SK-N-SH (cell line): Measurements from ENCODE around the gene NNAT. TPM values are rescaled to one million over a fixed set of nuclear protein-coding genes. Genes with fewer than 3 reads are reported as not detected.
"Not testable (repeated sequence)": the region's sequence is repeated elsewhere in the genome, so short reads cannot be mapped to it uniquely, and the experiment has no call there.

Source experiments
- CTCF ChIA-PET: fragments of 300-600, 350-600 bp; formaldehyde crosslinking; extraction: SDS; loops from one replicate; lab custom pipeline; 2021; lab: Yijun Ruan, JAX
- POLR2A ChIA-PET: fragments of 350-600 bp; sonication (Branson Sonifier 250); formaldehyde crosslinking; extraction: SDS; loops from one replicate; lab custom pipeline; 2020; ENCODE audit warnings: antibody characterized with exemption, inconsistent platforms; lab: Yijun Ruan, JAX
- DNase-seq: peaks from one replicate; pipeline ENCODE4 v3.0.0; 2012
- H2AFZ ChIP-seq: fragments of 200-600 bp; sonication (generic); 2 replicates; pipeline ENCODE4 v1.8.1; 2016; ENCODE audit warnings: antibody characterized with exemption, mild to moderate bottlenecking, low read depth
- H3F3A ChIP-seq: fragments of 200-600 bp; sonication (generic); replicated peaks from 2 replicates; pipeline ENCODE3; 2016; ENCODE audit warnings: antibody characterized with exemption, mild to moderate bottlenecking; ENCODE audit not compliant: insufficient read depth
- H3K27ac ChIP-seq, 2 experiments: fragments of 200-500 bp in 1 of 2; fragments of 200-600 bp in 1 of 2; sonication (Bioruptor generic) in 1 of 2; sonication (generic), shearing (Covaris generic) in 1 of 2; 2 replicates each; pipeline versions ENCODE4 v1.5.1 to v1.6.1; 2014 to 2016; ENCODE audit warnings: low read depth in 2 of 2, inconsistent platforms in 1 of 2, low read length in 1 of 2, mild to moderate bottlenecking in 1 of 2, mixed read lengths in 1 of 2
- H3K27me3 ChIP-seq: fragments of 200-600 bp; sonication (generic), shearing (Covaris generic); 2 replicates; pipeline ENCODE4 v1.6.1; 2016; ENCODE audit warnings: mixed run types; ENCODE audit not compliant: insufficient read depth
- H3K36me3 ChIP-seq, 2 experiments: fragments of 200-500 bp in 1 of 2; fragments of 200-600 bp in 1 of 2; sonication (Bioruptor generic) in 1 of 2; sonication (generic) in 1 of 2; replicated peaks in 1 of 2; 2 replicates each; pipeline versions ENCODE3 to v1.5.1; 2014 to 2016; ENCODE audit warnings: low read length in 1 of 2, mild to moderate bottlenecking in 1 of 2; ENCODE audit not compliant: insufficient read depth in 2 of 2, control insufficient read depth in 1 of 2
- H3K4me1 ChIP-seq, 2 experiments: fragments of 200-500 bp in 1 of 2; fragments of 200-600 bp in 1 of 2; sonication (Bioruptor generic) in 1 of 2; sonication (generic), shearing (Covaris generic) in 1 of 2; 2 replicates each; pipeline versions ENCODE4 v1.5.1 to v1.6.1; 2014 to 2016; ENCODE audit warnings: low read depth in 1 of 2, low read length in 1 of 2, mixed run types in 1 of 2; ENCODE audit not compliant: insufficient read depth in 2 of 2, control insufficient read depth in 1 of 2
- H3K4me2 ChIP-seq: fragments of 200-600 bp; sonication (generic), shearing (Covaris generic); 2 replicates; pipeline ENCODE4 v1.6.1; 2017; ENCODE audit warnings: mixed run types
- H3K4me3 ChIP-seq, 2 experiments: fragments of 200-500 bp in 1 of 2; fragments of 200-600 bp in 1 of 2; sonication (Bioruptor generic) in 1 of 2; sonication (generic), shearing (Covaris generic) in 1 of 2; 2 replicates each; pipeline versions ENCODE4 v1.5.1 to v1.8.1; 2014 to 2016; ENCODE audit warnings: low read depth in 2 of 2, inconsistent platforms in 1 of 2, low read length in 1 of 2, mild to moderate bottlenecking in 1 of 2, mixed read lengths in 1 of 2, moderate library complexity in 1 of 2
- H3K79me2 ChIP-seq: fragments of 200-600 bp; sonication (generic); 2 replicates; pipeline ENCODE4 v1.8.1; 2017; ENCODE audit warnings: mild to moderate bottlenecking; ENCODE audit not compliant: insufficient read depth
- H3K9ac ChIP-seq: fragments of 200-600 bp; sonication (generic); 2 replicates; pipeline ENCODE4 v1.6.1; 2017; ENCODE audit warnings: mixed run types
- H3K9me2 ChIP-seq: fragments of 200-600 bp; sonication (generic); 2 replicates; pipeline ENCODE4 v1.6.1; 2017; ENCODE audit warnings: mixed run types
- H3K9me3 ChIP-seq: fragments of 200-600 bp; sonication (generic); 2 replicates; pipeline ENCODE4 v1.6.1; 2017; ENCODE audit warnings: mixed run types, mild to moderate bottlenecking, moderate library complexity
- H4K20me1 ChIP-seq: fragments of 200-600 bp; sonication (generic); 2 replicates; pipeline ENCODE4 v1.6.1; 2017; ENCODE audit warnings: mild to moderate bottlenecking, mixed run types; ENCODE audit not compliant: insufficient read depth
- CTCF ChIP-seq: fragments of 200-600 bp; sonication (generic); IDR thresholded peaks from 2 replicates; pipeline ENCODE4 v1.6.1; 2017; ENCODE audit warnings: antibody characterized with exemption, mild to moderate bottlenecking, moderate library complexity
- EP300 ChIP-seq, 2 experiments: IDR thresholded peaks; 2 replicates each; pipeline versions ENCODE4 v1.4.0 to v1.6.1; 2012; ENCODE audit warnings: borderline replicate concordance in 1 of 2, low read depth in 1 of 2, low read length in 1 of 2
- EZH2phosphoT487 ChIP-seq: fragments of 200-600 bp; sonication (generic); IDR thresholded peaks from 2 replicates; pipeline ENCODE4 v1.6.1; 2017; ENCODE audit warnings: low read depth, mixed run types, mild to moderate bottlenecking, antibody characterized with exemption, moderate library complexity, borderline replicate concordance
- FOSL2 ChIP-seq: IDR thresholded peaks from 2 replicates; pipeline ENCODE4 v1.4.0; 2012; ENCODE audit warnings: low read depth, mild to moderate bottlenecking, moderate library complexity, borderline replicate concordance
- GATA2 ChIP-seq: sonication (generic); formaldehyde crosslinking; IDR thresholded peaks from 2 replicates; pipeline ENCODE4 v1.5.0; 2020; ENCODE audit warnings: mild to moderate bottlenecking, missing genetic modification reagents
- MAX ChIP-seq: IDR thresholded peaks from 2 replicates; pipeline ENCODE4 v1.4.0; 2012; ENCODE audit warnings: low read depth
- MXI1 ChIP-seq: IDR thresholded peaks from 2 replicates; pipeline ENCODE4 v1.6.1; 2012; ENCODE audit warnings: mild to moderate bottlenecking, low read depth, low read length, improper control_type of control experiment
- NRF1 ChIP-seq: IDR thresholded peaks from 2 replicates; pipeline ENCODE4 v1.6.1; 2012; ENCODE audit warnings: low read depth, mild to moderate bottlenecking, low read length
- RCOR1 ChIP-seq: fragments of 150-350 bp; IDR thresholded peaks from 2 replicates; pipeline ENCODE4 v1.6.1; 2017; ENCODE audit warnings: antibody characterized with exemption, low read length
- RFX5 ChIP-seq: IDR thresholded peaks from 2 replicates; pipeline ENCODE4 v1.6.1; 2012; ENCODE audit warnings: mild to moderate bottlenecking, improper control_type of control experiment, low read length
- RXRA ChIP-seq: IDR thresholded peaks from 2 replicates; pipeline ENCODE4 v1.4.0; 2012; ENCODE audit warnings: low read depth, mild to moderate bottlenecking, borderline replicate concordance
- SMC3 ChIP-seq: IDR thresholded peaks from 2 replicates; pipeline ENCODE4 v1.6.1; 2012; ENCODE audit warnings: low read depth, low read length, improper control_type of control experiment
- TCF12 ChIP-seq: IDR thresholded peaks from 2 replicates; pipeline ENCODE4 v1.4.0; 2012
- TEAD4 ChIP-seq: IDR thresholded peaks from 2 replicates; pipeline ENCODE4 v1.4.0; 2012; ENCODE audit warnings: mild to moderate bottlenecking, borderline replicate concordance; ENCODE audit not compliant: insufficient read depth
- USF1 ChIP-seq: IDR thresholded peaks from 2 replicates; pipeline ENCODE4 v1.4.0; 2012; ENCODE audit warnings: low read depth, borderline replicate concordance
- USF2 ChIP-seq: fragments of 150-350 bp; IDR thresholded peaks from 2 replicates; pipeline ENCODE4 v1.6.1; 2017; ENCODE audit warnings: antibody characterized with exemption, low read length, low read depth, borderline replicate concordance
- WGBS: methylation state at CpG from one replicate; pipeline ENCODE4 v1.1.6; 2017; ENCODE audit warnings: low lambda C conversion rate; 5-methylcytosine and 5-hydroxymethylcytosine counted together
- polyA plus RNA-seq, 3 experiments: library from polyadenylated mRNA; depleted of rRNA; stranded (reverse); fragments of >200 nt; gene quantifications; 2 replicates each; pipeline ENCODE4 v1.2.3, GENCODE V29; 2012

NNAT gene
- polyA plus RNA-seq, 1 of the 3 experiments (the other 2 are of a cell fraction) = 6.7 TPM

- H3K4me1 ChIP-seq, H3K9me3 ChIP-seq, H3K4me3 ChIP-seq, H3K79me2 ChIP-seq, H4K20me1 ChIP-seq, H3K4me2 ChIP-seq, POLR2A ChIA-PET, CTCF ChIA-PET, H3F3A ChIP-seq, H3K9me2 ChIP-seq, H3K27ac ChIP-seq, H3K36me3 ChIP-seq, H3K9ac ChIP-seq, DNase-seq, H2AFZ ChIP-seq: not testable (repeated sequence)
- WGBS = 37% methylated on average over 6 of the region's 6 CpGs
- H3K27me3 ChIP-seq = peaks cover 12% of the 10 kb centered on the region; the same call in 1 of the 2 replicates
These were observed 48.6 kb upstream of the NNAT start for GRCh38 chr20:37472435-37472834.

GRCh38 chr20:37473249-37474000, 47.6 kb upstream of the NNAT start:
- Histone ChIP-seq H3K9ac (no peak overlapping the region), H3K9me2 (no peaks in the 10 kb centered on the region), H3F3A (no peaks in the 10 kb centered on the region), H2AFZ (no peak overlapping the region), H4K20me1 (no peaks in the 10 kb centered on the region), H3K4me1 (peaks cover 0 to 3% of the 10 kb centered on the region in 2 experiments; a peak in 1 of 4 replicates), H3K27me3 (peaks cover 22% of the 10 kb centered on the region; the same call in 1 of the 2 replicates), H3K4me3 (no peak overlapping the region), H3K79me2 (no peaks in the 10 kb centered on the region), H3K9me3 (no peaks in the 10 kb centered on the region), H3K27ac (no peak overlapping the region), H3K4me2 (no peak overlapping the region), H3K36me3 (no peaks in the 10 kb centered on the region)
- DNase-seq = no peak
- TF ChIP-seq USF1 (no peak), EZH2phosphoT487 (no peak), MAX (no peak), GATA2 (CRISPR knock-in tag) (no peak), RFX5 (no peak), SMC3 (no peak), NRF1 (no peak)
- WGBS = 71% methylated on average over 11 of the region's 11 CpGs
- ChIA-PET POLR2A (no interaction called here), CTCF (no interaction called here)

GRCh38 chr20:37474386-37474785, 46.7 kb upstream of the NNAT start:
- H2AFZ ChIP-seq = no peak overlapping the region
- no peak overlapping the region for H3K27ac ChIP-seq
- H3K27me3 ChIP-seq = peaks cover 28% of the 10 kb centered on the region; the same call in 1 of the 2 replicates
- peaks cover 0 to 3% of the 10 kb centered on the region in 2 experiments; a peak in 1 of 4 replicates for H3K4me1 ChIP-seq
- no peaks in the 10 kb centered on the region for H3F3A ChIP-seq
- ChIA-PET POLR2A (no interaction called here), CTCF (no interaction called here)
- no peaks in the 10 kb centered on the region for H3K79me2 ChIP-seq
- H4K20me1 ChIP-seq = no peaks in the 10 kb centered on the region
- no peak for DNase-seq
- no peak overlapping the region for H3K4me3 ChIP-seq
- no peak overlapping the region for H3K4me2 ChIP-seq
- H3K9me2 ChIP-seq = no peaks in the 10 kb centered on the region
- WGBS = 35% methylated on average over 4 of the region's 4 CpGs
- H3K9me3 ChIP-seq = no peaks in the 10 kb centered on the region
- no peaks in the 10 kb centered on the region for H3K36me3 ChIP-seq
- H3K9ac ChIP-seq = no peak overlapping the region
- TF ChIP-seq USF2 (no peak), RXRA (no peak), FOSL2 (no peak), TCF12 (no peak), EP300 (IDR thresholded peaks at IDR 0.05; ENCODE audit: borderline replicate concordance in 1 of 2, low read depth in 1 of 2, low read length in 1 of 2) (no peak), RCOR1 (no peak), CTCF (no peak), USF1 (no peak), TEAD4 (no peak), MXI1 (no peak), EZH2phosphoT487 (no peak), RFX5 (no peak)
